Dermis blood vessel endothelial cell (primary cell): ENCODE data around the gene ASL. TPM values are rescaled to one million over a fixed set of nuclear protein-coding genes. Genes with fewer than 3 reads are reported as not detected.
"Not testable (repeated sequence)": the region's sequence is repeated elsewhere in the genome, so short reads cannot be mapped to it uniquely, and the experiment has no call there.

Experiments
- DNase-seq: peaks from one replicate; pipeline ENCODE4 v3.0.0; 2010
- total RNA-seq: library from RNA; depleted of rRNA; stranded (reverse); fragments of >200 nt; gene quantifications from 2 replicates; pipeline ENCODE4 v1.2.3, GENCODE V29; 2014

Gene ASL
- total RNA-seq = 82.4 and 96.9 TPM in 2 replicates

DNA sequence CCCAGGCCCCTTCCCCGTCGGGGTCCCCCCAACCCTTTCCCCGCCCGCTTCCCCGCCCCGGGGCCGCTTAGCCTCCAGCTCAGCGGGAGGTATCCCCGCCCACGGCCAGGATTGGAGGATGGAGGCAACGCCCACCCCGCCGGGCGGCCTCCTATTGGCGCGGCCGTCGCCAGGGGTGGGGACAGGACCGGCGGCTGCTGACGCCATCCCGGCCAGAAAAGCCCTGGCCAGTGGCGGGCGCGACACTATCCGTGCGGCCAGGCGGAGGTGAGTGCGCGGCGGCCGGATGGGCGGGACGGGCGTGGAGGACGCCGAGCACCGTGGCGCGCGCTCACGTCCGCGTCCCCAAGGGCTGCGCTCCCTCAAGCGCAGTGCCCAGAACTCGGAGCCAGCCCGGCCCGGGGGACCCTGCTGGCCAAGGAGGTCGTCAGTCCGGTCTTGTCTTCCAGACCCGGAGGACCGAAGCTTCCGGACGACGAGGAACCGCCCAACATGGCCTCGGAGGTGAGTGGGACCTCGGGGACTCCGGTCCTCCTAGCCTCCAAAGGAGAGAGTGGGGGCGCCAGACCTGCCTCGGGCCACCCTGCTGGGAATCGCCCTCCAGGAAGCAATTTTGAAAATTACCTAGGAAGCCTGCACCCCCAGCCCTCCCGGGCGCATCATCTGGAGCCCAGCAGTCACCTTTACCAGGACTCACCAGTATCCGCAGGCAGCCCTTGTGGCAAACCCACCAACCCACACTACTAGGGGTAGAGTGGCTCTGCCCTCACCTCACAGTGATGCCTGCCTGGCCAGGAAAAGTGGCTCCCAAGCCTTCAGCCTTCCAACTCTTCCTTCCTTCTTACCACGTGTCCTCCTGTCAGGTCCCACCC lies at the start of gene ASL:
TSS of gene ASL (plus strand) at position 230 of the 872 bp plus-strand sequence. CDS start at position 493, 263 bp downstream.
- DNase-seq = peak; percentile 93

DNA sequence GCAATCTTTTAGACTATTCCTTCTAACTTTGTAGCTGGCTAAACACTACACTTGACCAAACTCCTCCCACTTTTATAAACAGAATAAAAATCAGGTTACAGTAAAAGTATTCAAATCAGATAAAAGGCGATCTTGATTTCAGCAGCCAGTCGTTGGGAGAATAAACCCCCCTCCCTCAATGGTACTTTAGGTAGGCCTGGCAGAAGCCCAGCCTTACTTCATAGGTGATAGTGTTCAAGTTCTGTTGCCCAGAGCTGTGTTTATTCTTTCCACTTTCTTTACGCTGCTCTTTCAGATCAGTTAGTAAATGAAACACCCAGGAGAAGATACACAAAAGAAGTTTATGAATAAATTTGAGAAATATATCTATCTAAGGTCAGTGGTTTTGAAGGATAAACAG lies 47.3 kb upstream of the ASL start:
- not testable (repeated sequence) for DNase-seq

DNA sequence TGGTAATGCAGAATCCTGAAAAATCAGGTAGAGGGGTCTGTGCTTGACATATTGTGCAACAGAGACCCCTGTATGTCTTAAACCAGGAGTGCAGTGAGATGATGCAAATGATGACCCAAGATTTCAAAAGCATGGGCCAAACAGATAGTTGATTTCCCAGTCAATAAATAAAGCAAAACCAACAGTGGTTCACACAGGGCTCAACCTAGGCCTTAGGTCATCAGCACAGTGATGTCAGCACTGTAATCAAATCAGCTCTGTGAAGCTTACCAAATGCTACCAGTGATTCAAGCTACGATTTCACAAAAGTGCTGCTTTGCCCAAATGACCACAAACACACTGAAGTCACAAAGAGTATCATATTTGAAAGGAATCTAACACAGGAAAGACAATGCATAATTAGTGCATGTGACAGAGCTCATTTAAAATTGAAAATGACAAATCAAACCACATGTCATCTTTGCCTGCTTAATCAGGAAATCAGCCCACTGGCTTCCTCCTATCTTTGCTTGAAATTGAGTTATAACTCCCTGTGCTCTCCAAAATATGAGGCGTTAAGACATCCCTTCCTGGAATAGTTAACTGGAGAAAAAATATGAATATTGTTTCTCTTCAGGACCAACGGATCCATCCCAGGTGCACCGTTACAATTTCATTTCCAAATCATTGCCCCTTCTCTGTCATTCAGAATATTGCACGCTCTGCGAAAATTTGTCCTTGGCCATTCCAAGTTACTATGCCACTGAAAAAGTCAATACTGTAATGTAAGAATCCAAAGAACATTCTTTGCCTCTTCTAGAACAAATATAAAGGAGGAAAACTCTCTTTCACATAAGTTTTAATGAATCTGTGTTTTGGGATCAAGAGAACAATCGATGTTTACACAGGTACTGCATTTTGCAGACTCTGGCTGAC lies 41.9 kb upstream of the ASL start:
- no peak for DNase-seq

DNA sequence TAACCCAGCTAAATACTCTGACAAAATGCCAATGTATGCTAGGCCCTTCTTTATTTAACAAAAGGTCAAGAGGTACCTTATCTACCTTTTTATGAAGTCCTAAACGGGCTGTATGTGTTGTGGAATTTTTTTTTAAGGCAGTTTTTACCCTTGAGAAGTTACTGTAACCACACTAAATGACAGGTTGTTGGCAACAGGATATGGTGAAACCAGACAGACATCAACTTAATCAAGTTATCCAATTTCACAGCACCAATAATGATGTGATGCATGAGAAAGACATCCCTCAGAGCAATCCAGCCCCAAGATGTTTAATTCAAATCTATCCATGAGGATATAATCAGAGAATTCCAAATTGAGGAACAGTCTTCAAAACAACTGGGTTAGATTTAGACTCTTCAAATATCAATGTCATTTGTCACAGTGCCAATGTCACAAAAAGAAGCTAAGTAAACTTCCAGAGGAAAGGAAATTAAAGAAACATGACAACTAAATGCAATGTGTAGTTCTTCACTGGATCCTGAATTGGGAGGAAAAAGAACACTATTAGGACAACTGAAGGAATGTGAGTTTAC lies 41.1 kb upstream of the ASL start:
- DNase-seq = not testable (repeated sequence)

DNA sequence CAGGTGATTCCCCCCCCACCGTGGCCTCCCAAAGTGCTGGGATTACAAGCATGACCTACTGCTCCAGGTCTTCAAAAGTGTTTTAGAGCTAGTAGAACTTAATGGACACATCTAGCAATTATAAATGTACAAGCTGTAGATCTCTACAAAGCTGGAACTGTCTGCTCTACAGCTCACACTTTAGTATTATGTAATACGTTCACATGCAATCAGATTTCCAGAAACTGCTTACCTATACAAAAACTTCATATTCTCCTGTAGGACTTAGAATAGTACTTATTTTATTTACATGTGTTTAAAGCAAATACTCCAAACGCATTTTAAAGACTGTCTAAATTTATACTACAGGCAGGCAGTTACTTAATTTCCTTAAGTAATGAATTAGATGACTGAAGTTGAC lies 39.2 kb upstream of the ASL start:
- DNase-seq = no peak

DNA sequence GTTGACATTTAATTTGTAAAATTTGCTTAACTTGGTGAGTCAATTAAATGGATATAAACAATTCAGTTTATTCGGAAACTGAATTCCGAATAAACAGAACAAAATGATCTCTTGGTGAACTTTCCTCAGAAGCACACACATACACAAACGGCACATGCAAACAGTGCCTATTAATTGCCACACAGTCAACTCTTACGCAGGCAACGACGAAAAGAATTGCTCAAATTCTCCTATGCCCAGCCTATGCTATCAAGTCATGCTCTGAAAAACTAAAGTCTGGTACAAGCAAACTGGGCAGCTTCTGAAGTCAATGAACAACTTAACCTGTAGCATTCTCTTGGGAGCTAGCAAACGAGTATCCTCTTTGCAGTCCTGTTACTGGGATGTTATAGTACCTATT lies 38.8 kb upstream of the ASL start:
- no peak for DNase-seq

DNA sequence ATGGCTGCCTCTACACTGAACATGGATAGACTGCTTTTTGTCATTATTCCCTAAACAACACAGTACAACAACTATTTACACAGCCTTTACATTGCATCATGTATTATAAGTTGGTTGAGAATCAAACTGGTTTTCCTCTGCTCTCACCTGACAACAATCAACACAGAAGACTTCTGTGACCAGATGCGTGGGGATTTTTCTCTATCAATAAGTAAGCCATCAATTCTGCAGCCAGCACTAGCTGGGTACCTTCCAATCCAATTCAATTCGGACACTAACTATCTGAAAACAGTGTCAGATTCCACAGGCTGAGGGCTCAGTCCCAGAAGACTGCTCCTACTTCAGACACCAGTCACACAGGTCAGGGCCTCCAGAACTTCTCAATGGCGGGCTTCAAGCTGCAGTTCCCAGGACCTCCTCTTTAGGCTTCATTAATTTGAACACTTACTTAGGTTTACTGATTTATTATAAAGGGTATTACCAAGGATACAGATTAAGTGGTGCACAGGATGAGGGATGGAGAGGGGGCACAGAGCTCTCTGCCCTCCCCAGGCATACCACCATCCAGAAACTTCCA lies 36.4 kb upstream of the ASL start:
- DNase-seq = no peak

DNA sequence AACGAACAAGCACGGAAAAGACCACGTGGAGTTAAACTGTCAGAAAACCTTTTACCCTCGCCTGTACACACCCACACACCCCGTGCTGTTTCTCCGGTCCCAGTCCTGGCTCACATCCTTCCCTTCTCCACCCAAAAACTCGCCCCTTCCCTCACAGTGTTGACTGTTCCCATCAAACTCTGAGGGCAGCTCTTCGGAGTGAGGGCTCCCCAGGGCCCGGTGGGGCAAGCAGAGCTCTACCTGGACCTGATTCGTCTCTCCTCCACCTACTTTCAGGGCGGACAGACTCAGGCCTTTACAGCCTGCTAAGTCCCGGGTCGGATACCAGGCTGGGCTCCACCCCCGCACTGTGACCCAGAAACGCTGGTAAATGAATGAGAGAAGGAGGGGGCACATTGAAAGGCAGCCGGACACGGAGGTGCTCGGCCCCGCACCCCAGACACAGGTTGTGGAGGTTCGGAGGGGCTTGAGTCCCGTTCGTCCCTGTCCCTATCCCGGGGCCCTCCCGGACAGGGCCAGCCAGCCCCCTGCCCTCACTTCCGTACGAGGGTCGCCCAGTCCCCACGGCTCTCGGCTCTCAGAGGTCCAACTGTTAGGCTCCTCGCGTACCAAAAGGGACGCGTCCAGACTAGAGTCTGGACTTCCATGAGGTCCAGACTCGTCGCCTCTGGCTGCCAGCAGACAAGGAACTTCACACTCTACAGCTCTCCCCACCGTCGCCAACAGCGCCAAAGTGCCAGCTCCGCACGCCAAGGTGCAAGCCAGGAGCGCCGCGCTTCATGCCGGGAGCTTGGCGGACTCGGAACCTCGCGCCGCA lies 31.7 kb upstream of the ASL start:
- peak; percentile 56 for DNase-seq

DNA sequence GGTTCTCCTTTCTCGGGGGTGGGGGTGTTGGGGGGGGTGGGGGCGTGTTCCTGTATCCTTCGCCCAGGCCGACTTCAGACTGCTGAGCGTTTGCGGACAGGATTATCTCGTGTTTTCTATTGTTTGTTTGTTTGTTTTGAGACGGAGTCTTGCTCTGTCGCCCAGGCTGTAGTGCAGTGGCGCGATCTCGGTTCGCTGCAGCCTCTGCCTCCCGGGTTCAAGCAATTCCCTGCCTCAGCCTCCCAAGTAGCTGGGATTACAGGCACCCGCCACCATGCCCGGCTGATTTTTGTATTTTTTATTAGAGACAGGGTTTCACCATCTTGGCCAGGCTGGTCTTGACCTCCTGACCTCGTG lies 31.1 kb upstream of the ASL start:
- not testable (repeated sequence) for DNase-seq

DNA sequence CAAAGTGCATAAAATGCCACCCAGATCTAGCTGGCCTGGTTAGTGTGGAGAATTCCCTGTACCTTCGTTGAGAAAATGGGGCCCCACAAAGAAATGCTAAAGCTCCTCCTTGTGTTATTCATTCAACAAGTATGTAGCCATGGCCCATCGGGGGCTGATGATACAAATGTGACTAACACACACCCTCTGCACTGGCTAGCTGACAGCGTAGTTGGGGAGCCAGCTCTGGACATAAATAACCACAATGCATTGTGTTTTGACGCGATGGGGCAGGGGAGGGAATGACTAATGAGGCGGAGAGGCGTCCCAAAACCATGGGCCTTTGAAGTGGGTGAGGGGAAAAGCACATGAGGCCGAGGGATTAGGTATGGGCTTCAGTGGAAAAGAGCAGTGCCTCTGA lies 28.2 kb upstream of the ASL start:
- DNase-seq = peak; percentile 35

DNA sequence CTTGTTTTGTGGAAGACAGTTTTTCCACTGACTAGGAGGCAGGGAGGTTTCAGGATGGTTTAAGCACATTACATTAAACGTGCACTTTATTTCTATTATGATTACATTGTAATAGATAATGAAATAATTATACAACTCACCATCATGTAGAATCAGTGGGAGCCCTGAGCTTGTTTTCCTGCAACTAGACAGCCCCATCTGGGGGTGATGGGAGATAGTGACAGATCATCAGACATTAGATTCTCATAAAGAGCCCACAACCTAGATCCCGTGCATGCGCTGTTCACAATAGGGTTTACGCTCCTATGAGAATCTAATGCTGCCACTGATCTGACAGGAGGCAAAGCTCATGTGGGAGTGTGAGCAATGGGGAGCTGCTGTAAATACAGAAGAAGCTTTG lies 25.7 kb upstream of the ASL start:
- not testable (repeated sequence) for DNase-seq

DNA sequence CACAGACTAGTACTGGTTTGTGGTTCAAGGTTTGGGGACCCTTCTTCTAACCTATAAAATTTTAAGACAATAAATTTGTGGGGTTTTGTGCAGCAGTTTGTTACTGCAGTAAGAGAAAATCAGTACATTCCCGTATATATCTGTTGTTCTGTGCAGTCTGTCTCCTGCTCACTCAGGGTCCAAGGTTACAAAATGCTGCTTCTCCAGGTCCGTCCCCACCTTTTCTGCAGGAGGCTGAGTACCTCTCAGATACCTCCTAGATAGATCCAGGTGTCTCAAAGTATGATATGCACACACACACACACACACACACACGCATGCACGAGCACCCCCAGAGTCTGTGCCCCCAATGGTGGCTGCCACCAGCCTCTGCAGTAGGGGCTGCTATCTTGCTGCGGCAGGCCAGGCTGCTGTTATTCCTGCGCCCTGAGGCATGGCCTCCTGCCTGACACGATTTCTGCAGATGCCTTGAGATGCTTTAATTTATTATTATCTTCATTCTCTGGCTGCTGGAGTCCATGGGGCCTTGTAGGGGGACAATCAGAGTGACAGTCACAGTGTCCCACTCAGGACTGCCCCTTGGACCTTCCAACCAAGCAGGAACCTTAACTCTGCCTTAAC lies 25.2 kb upstream of the ASL start:
- no peak for DNase-seq

DNA sequence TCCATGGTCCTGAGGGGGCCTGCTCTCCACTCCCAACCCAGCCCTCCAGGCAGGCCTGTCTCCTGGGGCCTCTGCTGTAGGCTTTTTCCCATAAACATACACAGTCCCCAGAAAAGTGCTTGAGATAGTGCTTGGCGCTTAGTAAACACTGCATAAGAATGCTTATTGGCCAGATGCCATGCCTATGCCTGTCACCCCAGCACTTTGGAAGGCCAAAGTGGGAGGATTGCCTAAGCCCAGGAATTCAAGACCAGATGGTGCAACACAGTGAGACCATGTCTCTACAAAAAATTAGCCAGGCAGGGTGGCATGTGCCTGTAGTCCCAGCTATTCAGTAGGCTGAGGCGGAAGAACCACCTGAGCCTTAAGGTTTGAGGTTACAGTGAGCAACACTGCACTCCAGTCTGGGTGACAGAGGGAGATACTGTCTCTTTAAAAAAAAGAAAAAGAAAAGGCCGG lies 24.6 kb upstream of the ASL start:
- peak; percentile 13 for DNase-seq

DNA sequence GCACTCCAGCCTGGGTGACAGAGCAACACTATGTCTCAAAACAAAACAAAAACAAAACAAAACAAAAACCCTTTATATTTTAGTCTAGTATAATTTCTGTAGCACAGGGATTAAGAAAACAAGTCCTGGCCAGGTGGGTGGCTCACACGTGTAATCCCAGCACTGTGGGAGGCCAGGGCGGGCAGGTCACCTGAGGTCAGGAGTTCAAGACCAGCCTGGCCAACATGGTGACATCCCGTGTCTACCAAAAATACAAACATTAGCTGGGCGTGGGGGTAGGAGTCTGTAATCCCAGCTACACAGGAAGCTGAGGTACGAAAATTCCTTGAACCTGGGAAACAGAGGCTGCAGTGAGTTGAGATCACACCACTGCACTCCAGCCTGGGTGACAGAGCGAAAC lies 23.2 kb upstream of the ASL start:
- DNase-seq = no peak

DNA sequence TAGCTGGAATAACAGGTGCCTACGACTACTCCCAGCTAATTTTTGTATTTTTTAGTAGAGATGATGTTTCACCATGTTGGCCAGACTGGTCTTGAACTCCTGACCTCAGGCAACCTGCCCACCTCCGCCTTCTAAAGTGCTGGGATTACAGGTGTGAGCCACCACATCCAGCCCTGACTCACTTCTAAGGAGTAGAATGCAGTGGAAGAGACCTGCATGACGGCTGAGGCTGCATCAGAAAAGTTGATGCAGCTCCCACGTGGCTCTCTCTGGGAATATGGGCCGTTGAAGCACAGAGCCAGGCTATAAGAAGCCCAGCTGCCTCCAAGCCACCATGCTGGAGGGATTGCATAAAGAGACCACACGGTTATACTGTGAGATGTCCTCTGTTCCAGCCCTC lies 21.6 kb upstream of the ASL start:
- DNase-seq = no peak

DNA sequence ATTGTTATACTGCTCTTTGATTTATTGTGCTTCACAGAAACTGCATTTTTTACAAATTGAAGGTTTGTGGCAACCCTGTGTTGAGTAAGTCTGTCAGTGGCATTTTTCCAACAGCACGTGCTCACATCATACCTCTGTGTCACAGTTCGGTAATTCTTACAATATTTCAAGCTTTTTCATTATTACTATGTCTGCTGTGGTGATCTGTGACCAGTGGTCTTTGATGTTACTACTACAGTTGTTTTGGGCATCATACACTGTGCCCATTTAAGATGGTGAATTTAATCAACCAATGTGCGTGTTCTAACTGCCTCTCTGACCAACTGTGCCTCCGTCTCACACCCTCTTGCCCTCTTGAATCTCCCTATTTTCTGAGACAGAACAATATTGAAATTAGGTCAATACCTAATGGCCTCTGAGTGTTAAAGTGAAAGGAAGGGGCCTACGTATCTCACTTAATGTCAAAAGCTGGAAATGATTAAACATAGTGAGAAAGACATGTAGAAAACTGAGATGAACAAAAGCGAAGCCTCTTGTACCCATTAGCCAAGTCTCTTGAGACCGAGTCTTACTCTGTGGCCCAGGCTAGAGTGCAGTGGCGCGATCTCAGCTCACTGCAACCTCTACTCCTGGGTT lies 20.2 kb upstream of the ASL start:
- DNase-seq = no peak

DNA sequence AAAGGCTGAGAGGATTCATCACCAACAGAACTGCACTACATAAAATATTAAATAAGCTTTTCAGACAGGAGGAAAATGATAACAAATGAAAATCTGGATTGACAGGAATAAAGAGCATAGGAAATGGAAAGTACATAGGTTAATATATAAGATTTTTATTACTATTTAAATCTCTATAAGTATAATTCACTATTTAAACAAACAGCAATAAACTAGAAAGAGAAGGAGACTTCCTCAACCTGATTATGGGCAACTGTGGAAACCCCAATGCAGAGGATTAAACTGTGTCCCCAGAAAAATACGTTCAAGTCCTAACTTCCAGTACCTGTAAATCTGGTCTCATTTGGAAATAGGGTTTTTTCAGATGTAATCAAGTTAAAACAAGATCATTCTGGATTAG lies 14.8 kb upstream of the ASL start:
- DNase-seq = no peak

DNA sequence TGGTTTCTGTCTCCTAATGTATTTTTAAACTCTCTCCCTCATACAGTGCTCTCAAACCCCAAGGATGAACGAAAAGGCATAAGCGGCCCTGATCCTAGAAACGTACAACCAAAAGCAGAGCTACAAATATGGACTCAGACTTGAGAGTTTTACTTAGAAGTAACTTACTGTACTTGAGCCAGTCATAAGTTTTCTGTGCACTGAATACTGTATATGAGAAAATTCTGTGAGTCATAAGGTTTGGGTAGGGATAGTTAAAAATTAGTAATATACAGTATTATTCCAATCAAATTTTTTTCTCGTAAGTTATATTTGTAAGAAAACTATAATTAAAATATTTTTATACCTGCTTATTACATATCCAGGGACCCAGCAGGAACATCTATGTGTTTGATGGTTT lies 5.9 kb upstream of the ASL start:
- DNase-seq = no peak

DNA sequence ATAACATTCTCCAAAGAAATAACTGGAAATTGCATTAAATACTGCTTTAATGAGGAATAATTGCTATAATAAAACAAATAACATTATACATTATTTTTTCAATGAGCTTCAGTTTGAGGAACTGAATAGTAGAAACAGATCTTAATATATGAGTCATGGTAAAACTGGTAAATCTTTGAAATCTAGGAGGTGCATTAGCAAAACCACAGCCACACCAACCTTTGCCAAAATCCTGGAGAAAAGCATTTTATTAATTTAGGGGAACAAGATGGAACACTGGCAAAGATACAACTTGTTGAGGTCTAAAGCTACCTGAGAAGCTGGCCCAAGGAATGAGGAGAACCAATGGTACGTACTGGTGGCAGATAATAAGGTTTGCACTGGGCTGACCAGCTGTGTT lies 5.4 kb upstream of the ASL start:
- no peak for DNase-seq

DNA sequence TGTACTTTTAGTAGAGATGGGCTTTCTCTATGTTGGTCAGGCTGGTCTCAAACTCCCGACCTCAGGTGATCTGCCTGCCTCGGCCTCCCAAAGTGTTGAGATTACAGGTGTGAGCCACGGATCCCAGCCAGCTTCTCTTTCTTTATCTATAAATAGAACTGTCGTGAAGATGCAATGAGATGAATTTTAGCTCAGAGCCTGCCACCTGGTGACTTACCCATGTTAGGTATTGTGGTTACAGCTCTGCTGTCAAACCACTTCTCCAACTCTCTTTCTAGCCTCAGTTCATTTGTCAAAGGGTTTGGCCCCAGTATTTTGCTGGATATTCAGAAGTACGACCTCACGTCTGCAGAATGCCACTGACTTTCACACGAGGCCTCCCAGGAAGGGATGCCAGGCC lies 3.4 kb upstream of the ASL start:
- not testable (repeated sequence) for DNase-seq
